GM21367 (cell line): Measurements from ENCODE around the gene C22orf23.
A peak's percentile ranks its signal among the peaks of the same experiment; 100 is the strongest.
"Not testable (repeated sequence)": the region's sequence is repeated elsewhere in the genome, so short reads cannot be mapped to it uniquely, and the experiment has no call there.

ENCODE experiments used
- ATAC-seq: cut with Tn5 transposase; IDR thresholded peaks from one replicate; pipeline ENCODE4 v1.9.1; 2021; ENCODE audit not compliant: unreplicated experiment

C22orf23 gene

DNA sequence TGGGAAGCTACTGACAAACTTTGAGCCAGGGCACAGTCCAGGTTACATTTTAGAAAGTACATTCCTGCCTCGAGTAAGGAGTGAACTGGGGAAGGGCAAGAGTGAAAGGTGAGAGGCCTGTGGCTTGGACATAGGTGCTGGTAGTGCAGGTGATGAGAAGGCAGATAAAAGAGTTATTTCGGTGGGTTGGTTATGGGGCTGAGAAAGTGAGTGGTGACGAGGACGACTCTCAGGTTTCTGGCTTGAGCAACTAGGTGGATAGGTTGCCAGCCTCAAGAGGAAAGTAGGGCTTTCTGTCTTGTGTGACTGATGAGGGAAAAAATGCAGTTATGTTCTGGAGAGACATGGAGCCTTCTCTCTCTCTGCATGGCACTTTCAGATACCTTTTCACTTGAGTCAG lies 3.8 kb upstream of the C22orf23 start:
- no peak for ATAC-seq

DNA sequence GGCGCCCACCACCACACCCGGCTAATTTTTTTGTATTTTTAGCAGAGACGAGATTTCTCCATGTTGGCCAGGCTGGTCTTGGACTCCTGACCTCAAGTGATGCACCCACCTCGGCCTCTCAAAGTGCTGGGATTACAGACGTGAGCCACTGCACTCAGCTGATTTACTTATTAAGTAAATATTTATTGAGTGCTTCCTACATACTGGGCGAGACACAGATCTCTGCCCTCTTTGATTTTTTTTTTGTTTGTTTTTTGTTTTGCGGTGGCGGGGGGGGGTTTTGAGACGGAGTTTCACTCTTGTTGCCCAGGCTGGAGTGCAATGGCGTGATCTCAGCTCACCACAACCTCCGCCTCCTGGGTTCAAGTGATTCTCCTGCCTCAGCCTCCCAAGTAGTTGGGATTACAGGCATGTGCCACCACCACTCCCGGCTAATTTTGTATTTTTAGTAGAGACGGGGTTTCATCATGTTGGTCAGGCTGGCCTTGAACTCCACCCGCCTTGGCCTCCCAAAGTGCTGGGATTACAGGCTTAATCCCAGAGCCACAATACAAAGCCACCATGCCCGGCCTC lies 2.5 kb upstream of the C22orf23 start:
- ATAC-seq, result not testable (repeated sequence)

DNA sequence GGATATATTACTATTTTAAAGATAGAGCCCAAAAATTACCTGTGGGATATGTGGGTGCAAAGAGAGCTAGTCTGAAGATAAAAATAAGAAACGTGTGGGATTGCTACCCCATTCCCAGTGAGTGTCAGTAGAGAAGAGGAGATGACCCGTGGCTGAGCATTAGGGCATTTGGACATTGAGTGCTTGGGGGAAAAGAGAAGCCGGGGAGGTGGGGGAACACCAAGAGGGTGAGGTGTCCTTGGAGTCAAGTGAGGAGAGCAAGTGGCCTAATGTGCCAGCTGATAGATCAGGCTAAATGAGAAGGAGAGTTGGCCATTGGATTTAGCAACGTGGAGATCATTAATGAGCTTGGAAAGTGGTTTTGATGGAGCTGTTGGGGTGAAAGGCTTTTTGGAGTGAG lies 1.3 kb upstream of the C22orf23 start:
- ATAC-seq, result no peak

DNA sequence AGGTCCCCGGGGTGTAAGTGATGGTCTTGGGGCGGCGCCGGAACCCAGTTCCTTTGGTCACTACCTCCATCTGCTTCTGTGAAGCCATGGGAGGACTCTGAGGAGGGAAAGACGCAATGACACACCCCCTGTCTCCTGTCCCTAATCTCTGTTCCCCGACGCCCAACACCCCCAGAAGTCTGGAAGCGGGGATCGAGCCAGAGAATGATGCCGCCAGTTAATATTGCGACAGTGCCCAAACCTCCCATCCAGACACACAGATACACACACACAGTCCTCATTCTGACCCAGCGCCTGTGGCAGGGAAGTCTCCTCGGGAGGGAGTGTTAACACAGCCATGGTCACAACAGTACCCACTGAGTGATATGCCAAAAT lies 352 bp downstream of the C22orf23 start:
- peak; percentile 46 for ATAC-seq

DNA sequence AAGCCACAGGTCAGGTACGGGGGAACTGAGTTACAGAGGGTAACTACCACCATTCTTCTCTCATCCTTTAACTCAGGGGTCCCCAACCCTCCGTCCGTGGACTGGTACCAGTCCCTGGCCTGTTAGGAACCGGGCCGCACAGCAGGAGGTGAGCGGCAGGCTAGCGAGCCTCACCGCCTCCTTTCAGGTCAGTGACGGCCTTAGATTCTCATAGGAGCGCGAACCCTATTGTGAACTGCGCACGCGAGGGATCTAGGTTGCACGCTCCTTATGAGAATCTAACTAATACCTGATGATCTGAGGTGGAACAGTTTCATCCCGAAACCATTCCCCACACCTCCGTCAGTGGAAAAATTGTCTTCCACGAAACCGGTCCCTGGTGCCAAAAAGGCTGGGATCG lies 772 bp downstream of the C22orf23 start:
- not testable (repeated sequence) for ATAC-seq

DNA sequence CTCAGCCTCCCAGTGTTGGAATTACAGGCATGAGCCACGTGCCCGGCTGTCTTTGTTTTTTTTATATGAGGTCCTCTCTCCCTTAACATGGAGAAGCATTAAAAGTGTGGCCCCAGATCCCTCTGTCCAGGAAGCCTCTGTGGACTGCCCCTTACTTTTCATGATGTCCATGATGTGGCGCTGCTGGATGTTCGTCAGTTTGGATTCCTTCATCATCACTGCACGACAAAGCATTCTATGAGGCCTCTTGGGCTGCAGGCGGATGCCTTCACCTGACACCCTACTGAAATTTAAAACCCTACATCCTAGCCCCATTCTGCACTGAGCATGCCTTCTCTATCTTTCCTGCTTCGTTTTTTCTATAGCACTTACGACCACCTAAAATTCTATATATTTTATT lies 2.1 kb downstream of the C22orf23 start:
- ATAC-seq, result no peak

DNA sequence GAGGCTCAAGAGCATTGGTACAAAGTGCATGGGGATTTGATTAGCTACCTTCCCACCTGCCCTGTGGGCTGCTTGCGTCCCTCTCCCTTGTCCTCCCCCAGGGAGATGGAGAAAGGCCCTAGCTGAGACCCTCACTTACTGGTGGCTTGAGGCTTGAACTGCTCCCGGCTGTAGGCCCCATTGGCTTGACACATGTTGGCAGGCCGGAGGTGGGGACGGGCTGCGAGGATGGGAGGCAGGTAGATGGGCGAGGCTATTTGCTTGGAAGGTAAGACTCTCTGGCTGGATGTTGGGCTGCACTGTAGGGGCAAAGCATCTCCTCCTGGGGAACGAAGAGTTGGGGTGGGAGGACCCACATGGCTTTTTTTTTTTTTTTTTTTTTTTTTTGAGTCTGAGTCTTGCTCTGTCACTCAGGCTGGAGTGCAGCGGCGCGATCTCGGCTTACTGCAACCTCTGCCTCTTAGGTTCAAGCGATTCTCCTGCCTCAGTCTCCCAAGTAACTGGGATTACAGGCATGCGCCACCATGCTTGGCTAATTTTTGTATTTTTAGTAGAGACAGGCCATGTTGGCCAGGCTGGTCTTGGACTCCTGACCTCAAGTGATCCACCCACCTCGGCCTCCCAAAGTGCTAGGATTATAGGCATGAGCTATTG lies 6.1 kb downstream of the C22orf23 start:
- not testable (repeated sequence) for ATAC-seq

DNA sequence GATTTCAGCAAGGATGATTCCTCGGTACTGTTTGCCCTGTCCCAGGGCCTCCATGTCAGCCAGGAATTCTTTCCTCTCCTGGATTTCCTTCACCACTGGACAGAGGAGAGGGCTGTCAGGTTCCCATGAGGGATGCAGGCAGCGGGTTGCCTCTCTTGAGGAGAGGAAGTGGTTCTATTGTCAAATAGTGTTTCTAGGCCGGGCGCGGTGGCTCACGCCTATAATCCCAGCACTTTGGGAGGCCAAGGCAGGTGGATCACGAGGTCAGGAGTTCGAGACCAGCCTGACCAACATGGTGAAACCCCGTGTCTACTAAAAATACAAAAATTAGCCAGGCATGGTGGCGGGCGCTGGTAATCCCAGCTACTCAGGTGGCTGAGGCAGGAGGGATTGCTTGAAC lies 9.0 kb downstream of the C22orf23 start:
- not testable (repeated sequence) for ATAC-seq

DNA sequence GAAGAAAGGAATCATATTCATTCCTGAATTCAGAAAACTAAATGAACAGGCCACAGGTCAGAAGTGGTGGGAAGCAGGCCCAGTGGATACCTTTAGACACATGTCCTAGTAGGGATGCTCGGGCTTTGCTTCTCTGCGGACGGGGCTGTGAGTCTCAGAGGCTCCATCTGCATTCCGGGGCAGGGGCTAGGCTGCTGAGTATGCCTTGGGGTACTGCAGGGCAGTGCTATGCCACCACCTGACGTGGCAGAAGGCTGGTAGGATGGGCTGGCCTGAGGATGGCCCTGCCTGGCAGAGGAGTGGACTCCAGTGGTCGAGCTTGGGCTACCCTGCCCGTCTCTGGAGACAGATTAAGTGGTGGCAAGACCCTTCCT lies 9.6 kb downstream of the C22orf23 start:
- no peak for ATAC-seq

DNA sequence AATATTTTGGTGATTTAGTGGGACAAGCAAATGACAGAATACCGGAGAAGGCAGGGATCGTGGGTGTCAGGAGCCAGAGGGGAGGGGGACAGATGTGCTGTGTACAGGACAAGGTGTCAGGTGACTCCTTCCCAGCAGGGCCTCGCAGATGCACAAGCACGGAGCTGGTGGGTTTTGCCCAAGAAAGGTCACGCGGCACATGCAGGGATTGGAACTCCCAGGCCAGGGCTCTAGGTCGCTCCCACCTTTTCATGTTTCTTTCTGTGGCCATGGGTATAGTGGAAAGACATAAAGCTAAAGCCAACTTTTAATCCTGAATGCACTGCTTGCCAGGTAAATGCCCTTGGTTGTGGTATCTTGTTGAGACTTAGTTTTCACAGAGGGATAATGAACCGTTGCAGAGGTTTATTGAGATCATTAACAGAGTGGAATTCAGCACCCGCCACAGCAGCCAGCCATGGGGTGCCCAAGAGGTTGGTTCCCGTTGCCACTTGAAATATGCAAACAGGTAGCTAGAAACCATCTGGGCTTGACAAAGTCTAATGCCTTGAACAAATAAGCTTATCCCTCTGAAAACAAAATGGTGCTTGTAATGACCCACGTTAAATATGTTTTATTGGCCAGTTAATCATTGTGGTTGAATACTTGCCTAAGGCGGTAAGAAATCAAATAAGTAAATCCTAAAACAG lies 10.1 kb downstream of the C22orf23 start:
- ATAC-seq, result no peak

DNA sequence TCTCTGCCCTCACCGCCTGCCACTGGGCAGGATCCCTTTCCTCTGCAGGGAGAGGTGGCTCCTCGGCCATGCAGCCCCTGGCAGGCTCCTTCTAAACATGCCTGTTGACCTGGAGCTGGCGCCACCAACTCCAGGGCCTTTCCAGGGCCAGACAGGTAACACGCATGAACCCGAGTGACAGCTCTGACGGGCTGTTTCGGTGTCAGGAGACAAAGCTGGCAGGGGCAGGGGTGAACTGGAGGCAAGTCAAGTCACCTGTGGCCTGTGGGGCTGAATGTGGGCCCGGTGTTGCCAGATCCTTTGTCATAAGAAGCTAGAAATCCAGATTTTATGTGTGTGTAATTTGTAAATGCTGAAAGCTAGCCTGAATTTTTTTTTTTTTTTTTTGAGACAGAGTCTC lies 11.3 kb downstream of the C22orf23 start:
- ATAC-seq, result no peak

DNA sequence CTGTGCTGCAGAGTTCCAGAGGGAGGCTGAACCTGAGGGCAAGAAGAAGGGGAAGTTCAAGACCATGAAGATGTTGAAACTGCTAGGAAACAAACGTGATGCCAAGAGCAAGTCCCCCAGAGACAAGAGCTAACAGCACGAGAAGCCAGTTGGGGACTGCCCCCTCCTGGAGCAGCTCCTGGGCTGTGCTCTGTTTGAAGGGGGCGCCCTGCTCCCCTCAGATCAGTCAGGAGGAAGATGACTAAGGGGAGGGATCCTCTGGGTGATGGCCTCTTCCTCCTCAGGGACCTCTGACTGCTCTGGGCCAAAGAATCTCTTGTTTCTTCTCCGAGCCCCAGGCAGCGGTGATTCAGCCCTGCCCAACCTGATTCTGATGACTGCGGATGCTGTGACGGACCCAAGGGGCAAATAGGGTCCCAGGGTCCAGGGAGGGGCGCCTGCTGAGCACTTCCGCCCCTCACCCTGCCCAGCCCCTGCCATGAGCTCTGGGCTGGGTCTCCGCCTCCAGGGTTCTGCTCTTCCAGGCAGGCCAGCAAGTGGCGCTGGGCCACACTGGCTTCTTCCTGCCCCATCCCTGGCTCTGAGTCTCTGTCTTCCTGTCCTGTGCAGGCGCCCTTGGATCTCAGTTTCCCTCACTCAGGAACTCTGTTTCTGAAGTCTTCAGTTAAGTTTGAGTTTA lies 12.6 kb downstream of the C22orf23 start:
- no peak for ATAC-seq

DNA sequence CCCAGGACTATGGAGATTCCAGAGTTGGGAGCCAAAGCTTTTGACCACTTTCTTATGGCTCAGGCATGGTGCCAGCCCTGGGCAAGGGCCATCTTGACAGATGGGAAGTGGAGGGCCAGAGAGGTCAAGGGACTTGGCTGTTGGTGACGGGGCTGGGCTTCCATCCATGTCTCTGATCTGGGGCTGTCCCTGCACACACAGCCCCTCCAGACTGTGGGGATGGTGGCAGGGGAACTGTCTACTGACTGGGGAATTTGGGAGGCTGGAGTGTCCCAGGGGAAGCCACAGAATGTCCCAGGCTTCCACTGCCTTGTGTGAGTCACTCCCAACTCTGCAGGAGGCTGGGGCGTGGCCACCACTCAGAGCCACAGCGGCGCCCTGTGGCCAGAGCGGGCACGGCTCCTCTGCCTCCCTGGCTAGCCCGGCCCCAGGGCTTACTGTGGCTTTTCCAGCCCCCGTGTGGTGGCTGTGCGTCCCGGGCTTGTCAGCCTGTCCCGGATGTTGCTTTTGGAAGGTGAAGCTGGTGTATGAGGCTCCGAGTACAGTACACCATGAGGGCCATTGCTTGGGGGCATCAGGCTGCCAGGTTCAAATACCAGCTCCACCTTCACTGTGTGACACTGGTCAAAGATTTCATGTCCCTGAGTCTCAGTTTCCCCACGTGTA lies 19.6 kb downstream of the C22orf23 start:
- no peak for ATAC-seq

DNA sequence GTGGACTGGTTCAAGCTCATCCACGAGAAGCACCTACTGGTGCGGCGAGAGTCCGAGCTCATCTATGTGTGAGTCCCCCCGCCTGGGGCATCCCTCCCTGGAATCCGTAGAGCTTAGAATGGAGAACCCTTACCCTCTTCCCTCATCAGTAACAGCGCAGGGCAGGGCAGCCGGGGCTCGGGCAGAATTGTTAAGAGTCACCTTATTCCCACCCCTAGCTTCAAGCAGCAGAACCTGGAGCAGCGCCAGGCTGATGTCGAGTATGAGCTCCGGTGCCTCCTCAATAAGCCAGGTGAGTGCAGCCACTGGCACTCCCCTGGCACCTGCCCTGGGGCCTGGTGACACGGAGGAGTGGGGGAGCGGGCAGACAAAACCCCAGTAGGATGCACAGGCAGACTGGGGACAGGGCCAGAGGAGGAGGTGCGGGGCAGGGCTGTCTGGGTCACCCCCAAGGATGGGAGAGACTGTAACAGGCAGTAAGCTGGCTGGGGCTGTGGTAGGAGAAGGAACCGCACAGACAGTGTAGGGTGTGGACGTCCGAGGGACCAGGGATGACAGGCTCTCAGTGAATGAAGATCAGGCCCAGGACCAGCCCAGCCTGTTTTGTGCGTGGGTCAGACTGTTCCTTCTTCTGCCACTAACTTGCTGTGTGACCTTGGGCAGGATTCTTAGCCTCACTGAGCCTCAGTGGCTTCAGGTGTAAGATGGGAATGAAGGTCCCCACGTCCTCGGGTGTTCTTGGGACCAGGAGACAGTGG lies 20.4 kb downstream of the C22orf23 start:
- no peak for ATAC-seq

DNA sequence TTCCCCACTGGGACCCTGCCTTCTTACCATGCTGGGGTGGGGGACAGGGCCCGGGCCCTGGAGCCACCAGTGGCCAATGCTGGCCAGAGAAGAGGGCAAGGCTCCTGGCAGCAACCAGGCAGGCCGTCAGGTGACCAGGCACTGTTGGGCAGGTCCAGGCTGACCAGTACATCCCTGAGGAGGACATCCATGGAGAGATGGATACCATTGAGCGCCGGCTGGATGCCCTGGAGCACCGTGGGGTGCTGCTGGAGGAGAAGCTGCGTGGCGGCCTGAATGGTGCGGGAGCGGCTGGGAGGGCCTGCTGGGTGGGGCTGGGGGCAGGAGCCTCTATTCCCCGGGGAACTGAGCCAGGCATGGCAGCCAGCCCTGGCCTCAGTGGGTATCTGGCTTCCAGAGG lies 21.0 kb downstream of the C22orf23 start:
- no peak for ATAC-seq

DNA sequence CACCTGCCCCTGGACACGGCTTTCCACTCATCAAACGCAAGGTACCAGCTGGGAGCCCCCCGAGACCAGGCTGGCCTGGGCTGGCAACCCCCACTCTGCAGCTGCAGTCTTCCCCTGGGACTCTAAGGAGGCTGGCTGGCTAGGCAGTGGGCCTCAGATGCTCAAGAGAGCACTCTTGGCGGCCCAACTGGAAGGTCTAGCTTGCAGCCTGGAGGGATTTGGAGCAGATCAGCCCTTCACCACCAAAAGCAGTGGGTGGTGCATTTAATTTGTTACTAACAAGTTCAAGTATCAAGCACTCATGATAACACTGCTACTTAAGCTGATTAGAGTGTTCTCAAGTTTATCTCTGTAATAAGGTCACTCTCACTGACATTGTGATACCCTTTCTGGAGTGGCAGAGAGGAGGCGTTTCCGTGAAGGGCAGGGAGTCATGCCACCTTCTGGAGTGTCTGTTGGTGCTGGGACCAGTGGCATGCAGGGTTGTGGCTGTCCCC lies 21.5 kb downstream of the C22orf23 start:
- ATAC-seq, result no peak

DNA sequence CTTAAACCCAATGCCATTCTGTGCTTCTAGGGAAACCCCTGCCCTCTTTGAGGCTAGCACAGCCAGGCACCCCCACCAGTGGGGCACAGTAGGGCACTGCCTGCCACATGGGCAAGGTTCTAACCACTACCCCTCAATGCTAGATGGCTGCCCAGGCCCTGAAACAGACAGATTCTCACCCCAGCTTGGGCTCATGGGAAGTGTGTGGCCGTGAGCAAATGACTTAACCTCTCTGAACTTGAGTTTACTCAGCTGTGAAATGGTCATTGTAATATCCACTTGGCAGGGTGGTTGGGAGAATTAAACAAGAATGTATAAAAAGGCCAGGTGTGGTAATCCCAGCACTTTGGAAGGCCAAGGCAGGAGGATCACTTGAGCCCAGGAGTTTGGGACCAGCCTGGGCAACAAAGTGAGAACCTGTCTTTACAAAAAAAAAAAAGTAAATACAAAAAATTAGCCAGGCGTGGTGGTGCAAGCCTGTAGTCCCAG lies 22.4 kb downstream of the C22orf23 start:
- no peak for ATAC-seq

DNA sequence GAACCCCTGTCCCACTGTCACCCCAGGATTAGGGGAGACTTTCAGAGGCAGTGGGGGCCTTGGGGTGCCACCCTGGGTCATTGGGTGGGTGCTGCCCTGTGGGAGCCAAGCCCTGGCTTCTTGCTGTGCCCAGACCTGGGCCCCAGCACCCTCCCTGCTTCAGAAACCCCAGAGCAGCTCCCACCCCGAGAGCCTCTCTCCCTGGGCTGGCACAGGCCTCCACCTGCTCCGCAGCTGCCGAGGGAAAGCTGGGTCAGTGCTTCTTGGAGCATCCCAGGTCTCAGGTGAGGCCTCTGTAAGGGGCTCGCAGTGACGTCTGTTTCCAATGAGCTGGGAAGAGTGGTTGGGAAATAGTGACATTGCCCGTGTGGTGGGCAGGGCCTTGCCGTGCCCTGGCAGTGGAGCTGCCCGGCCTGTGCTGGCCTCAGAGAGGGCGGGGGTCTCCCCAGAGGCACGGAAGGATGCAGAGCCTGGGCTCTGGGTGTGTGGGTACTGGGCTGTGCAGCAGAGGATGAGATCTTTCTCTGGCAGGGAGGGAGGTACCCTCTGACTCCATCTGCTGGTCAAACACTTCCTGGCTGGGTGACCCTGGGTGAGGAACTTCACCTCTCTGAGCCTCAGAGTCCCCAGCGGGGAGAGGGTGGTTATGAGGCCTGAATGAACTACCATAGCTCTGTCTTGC lies 23.0 kb downstream of the C22orf23 start:
- ATAC-seq, result no peak

DNA sequence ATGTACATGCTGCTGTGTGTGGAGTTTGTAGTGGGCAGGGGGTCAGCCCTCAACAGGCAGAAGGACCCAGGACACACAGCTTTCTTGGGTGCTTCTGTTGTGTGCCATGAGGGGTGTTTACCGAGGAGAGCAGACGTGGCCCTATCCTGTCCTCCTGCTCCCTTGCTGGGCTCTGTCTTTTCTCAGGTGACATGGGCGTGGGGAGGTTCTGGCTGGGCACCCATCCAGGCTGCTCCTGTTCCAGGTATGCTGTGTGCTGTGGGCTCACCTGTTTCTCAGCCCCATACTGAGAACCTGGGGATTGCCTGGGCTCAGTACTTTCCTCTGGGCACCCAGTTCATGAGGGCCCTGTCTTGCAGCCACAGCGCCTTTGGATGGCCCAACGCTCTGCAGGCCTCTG lies 24.0 kb downstream of the C22orf23 start:
- ATAC-seq, result no peak

DNA sequence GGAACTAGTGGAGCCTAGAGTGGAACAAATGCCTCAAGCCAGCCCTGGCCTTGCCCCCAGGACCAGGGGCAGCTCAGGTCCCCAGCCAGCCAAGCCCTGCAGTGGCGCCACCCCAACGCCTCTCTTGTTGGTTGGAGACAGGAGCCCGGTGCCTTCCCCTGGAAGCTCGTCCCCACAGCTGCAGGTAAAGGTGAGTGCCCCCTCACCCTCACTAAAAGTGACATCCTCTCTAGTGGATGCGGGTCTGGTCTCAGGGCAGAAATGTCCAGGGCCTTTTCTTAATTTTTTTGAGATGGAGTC lies 25.8 kb downstream of the C22orf23 start:
- ATAC-seq, result no peak
